ENCODE results near the gene JAGN1.
"Not testable (repeated sequence)": the region's sequence is repeated elsewhere in the genome, so short reads cannot be mapped to it uniquely, and the experiment has no call there.

Gene JAGN1

DNA sequence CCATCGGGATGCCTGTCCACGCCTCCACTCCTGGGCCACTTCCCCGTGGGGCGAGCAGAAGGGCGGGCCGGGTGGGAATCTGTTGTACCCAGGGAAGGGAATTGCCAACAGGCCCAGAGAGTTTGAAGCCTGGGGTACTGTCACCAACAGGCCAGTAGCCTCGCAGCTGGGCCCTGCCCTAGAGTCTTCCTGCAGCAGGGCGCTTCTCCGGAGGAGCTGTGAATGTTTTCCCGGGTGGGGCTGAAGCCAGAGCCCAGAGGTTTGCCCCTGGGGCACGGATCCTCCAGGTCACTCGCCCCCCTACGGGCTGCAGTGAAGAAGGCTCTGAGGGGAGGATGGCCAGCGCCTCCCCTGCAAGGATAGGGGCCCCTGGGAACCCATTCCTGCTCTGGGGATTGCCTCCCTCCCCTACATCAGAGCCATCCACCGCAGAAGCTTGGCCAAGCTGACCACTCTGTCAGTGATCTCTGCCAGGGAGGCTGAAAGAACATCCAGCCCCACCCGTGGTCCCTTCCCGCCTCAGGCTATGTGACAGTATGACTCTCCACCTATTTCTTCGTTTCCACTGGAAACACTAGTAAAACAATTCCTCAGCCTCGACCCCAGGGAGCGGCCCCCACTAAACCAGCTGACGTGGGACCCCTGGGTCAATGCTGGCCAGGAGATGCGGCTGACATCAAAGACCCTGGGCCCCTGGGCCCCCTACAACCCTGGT lies 27.2 kb upstream of the JAGN1 start:
- Histone ChIP-seq H3K9me3 (ENCODE audit: control insufficient read depth, insufficient read depth, low read length) (no peaks in the 10 kb centered on the region), H3K79me2 (ENCODE audit: control insufficient read depth, low read length) (no peaks in the 10 kb centered on the region), H3K4me3 (ENCODE audit: low read length) (no peak overlapping the region), H4K20me1 (ENCODE audit: control insufficient read depth, insufficient read depth, low read depth, low read length) (no peaks in the 10 kb centered on the region), H3K4me2 (ENCODE audit: low read length) (no peak overlapping the region), H3K27me3 (ENCODE audit: control insufficient read depth, low read length) (peaks cover 7% of the 10 kb centered on the region), H3K36me3 (ENCODE audit: control insufficient read depth, low read length) (no peaks in the 10 kb centered on the region), H3K4me1 (ENCODE audit: control insufficient read depth, low read length) (no peaks in the 10 kb centered on the region), H3K9me2 (replicated peaks; ENCODE audit: control insufficient read depth, low read length) (no peaks in the 10 kb centered on the region), H3F3A (ENCODE audit: control insufficient read depth, insufficient read depth) (no peaks in the 10 kb centered on the region), H3K27ac (ENCODE audit: low read depth, low read length) (no peak overlapping the region)
- TF ChIP-seq, protein P1, sequence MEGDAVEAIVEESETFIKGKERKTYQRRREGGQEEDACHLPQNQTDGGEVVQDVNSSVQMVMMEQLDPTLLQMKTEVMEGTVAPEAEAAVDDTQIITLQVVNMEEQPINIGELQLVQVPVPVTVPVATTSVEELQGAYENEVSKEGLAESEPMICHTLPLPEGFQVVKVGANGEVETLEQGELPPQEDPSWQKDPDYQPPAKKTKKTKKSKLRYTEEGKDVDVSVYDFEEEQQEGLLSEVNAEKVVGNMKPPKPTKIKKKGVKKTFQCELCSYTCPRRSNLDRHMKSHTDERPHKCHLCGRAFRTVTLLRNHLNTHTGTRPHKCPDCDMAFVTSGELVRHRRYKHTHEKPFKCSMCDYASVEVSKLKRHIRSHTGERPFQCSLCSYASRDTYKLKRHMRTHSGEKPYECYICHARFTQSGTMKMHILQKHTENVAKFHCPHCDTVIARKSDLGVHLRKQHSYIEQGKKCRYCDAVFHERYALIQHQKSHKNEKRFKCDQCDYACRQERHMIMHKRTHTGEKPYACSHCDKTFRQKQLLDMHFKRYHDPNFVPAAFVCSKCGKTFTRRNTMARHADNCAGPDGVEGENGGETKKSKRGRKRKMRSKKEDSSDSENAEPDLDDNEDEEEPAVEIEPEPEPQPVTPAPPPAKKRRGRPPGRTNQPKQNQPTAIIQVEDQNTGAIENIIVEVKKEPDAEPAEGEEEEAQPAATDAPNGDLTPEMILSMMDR (IDR thresholded peaks at IDR 0.05; ENCODE audit: low read depth, low read length, poor library complexity, severe bottlenecking), result no peak
- no peak for TF ChIP-seq EZH2phosphoT487 (IDR thresholded peaks at IDR 0.05; ENCODE audit: borderline replicate concordance, low read length)

DNA sequence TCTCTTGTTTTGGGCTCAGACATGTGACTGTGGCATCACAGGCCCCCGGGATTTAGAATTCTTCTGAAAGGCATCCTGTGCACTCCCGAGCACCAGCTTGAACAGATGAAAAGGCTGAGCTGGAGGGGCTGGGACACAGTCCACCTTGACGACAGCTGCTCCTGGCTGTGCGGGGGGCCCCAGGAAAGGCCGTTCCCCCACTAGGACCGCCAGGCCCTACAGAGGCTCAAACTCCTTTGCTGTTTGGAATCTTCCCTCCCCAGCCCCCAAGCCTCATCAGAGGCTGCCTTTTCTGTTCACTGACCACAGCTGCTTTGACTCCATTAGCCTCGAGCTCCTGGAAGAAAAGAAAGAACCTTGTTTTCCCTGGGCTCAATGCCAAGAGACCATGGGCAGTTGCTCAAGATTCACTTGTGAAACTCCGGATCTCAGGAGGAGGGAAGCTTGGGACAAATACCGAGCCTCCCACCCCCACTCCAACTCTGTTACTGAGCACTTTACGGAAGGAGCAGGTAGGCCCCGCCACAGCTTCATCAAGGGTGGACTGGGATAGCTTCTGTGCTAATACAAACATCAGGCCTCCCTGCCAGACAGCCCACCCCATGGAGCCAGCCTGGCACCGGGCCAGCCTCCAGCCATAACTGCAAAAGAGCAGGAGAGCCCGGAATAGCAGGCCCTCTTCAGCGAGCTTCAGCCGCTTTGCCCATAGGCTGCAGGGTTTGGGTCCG lies 26.0 kb upstream of the JAGN1 start:
- Histone ChIP-seq H3K9me3 (ENCODE audit: control insufficient read depth, insufficient read depth, low read length) (no peaks in the 10 kb centered on the region), H3K36me3 (ENCODE audit: control insufficient read depth, low read length) (no peaks in the 10 kb centered on the region), H3K79me2 (ENCODE audit: control insufficient read depth, low read length) (no peaks in the 10 kb centered on the region), H3K9me2 (replicated peaks; ENCODE audit: control insufficient read depth, low read length) (no peaks in the 10 kb centered on the region), H3F3A (ENCODE audit: control insufficient read depth, insufficient read depth) (no peaks in the 10 kb centered on the region), H3K4me3 (ENCODE audit: low read length) (no peak overlapping the region), H3K27ac (ENCODE audit: low read depth, low read length) (no peak overlapping the region), H3K4me1 (ENCODE audit: control insufficient read depth, low read length) (no peaks in the 10 kb centered on the region), H4K20me1 (ENCODE audit: control insufficient read depth, insufficient read depth, low read depth, low read length) (no peaks in the 10 kb centered on the region), H3K4me2 (ENCODE audit: low read length) (no peak overlapping the region), H3K27me3 (ENCODE audit: control insufficient read depth, low read length) (peaks cover 7% of the 10 kb centered on the region)
- no peak for TF ChIP-seq EZH2phosphoT487 (IDR thresholded peaks at IDR 0.05; ENCODE audit: borderline replicate concordance, low read length)
- TF ChIP-seq, protein P1 (IDR thresholded peaks at IDR 0.05; ENCODE audit: low read depth, low read length, poor library complexity, severe bottlenecking), result no peak

DNA sequence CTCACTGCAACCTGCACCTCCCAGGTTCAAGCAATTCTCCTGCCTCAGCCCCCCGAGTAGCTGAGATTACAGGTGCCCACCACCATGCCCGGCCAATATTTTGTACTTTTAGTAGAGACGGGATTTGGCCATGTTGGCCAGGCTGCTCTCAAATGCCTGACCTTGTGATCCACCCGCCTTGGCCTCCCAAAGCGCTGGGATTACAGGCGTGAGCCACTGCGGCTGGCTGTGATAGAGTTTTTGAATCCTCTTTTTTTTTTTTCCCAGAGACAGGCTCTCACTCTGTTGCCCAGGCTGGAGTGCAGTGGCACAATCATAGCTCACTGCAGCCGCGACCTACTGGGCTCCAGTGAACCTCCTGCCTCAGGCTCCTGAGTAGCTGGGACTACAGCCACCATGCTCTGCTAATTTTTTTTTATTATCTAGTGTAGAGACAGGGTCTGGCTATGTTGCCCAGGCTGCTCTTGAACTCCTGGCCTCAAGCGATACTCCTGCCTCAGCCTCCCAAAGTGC lies 25.2 kb upstream of the JAGN1 start:
- not testable (repeated sequence) for H3K36me3 ChIP-seq (ENCODE audit: control insufficient read depth, low read length); H4K20me1 ChIP-seq (ENCODE audit: control insufficient read depth, insufficient read depth, low read depth, low read length); H3K4me2 ChIP-seq (ENCODE audit: low read length); H3K4me3 ChIP-seq (ENCODE audit: low read length); H3K27me3 ChIP-seq (ENCODE audit: control insufficient read depth, low read length); H3F3A ChIP-seq (ENCODE audit: control insufficient read depth, insufficient read depth); H3K79me2 ChIP-seq (ENCODE audit: control insufficient read depth, low read length); H3K27ac ChIP-seq (ENCODE audit: low read depth, low read length); H3K4me1 ChIP-seq (ENCODE audit: control insufficient read depth, low read length); H3K9me2 ChIP-seq (replicated peaks; ENCODE audit: control insufficient read depth, low read length); H3K9me3 ChIP-seq (ENCODE audit: control insufficient read depth, insufficient read depth, low read length)

DNA sequence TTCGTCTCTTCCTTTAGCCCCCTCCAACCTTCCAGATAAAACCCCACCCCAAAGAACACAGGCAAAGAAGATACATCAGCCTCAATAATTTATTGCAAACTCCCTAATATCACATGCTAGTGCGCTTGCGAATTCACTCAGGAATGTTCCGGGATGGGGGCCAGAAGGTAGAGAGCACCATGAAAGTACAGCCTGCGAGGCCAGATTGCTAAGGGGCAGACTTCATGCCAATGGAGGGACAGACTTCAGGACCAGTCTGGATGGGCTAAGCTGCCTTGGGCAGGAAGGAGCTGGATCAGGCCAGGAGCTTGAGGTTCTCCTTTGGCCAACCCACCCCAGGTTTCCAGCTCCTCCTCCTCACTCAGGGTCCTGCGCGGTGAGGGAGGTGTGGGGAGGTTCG lies 23.8 kb upstream of the JAGN1 start:
- TF ChIP-seq, protein P1 (IDR thresholded peaks at IDR 0.05; ENCODE audit: low read depth, low read length, poor library complexity, severe bottlenecking), result no peak
- no peak for TF ChIP-seq EZH2phosphoT487 (IDR thresholded peaks at IDR 0.05; ENCODE audit: borderline replicate concordance, low read length)

More for the DNA sequence above, 23.8 kb upstream of the JAGN1 start:
- Histone ChIP-seq H3K79me2 (ENCODE audit: control insufficient read depth, low read length) (no peaks in the 10 kb centered on the region), H3F3A (ENCODE audit: control insufficient read depth, insufficient read depth) (no peaks in the 10 kb centered on the region), H3K27me3 (ENCODE audit: control insufficient read depth, low read length) (peaks cover 7% of the 10 kb centered on the region), H3K9me2 (replicated peaks; ENCODE audit: control insufficient read depth, low read length) (no peaks in the 10 kb centered on the region), H4K20me1 (ENCODE audit: control insufficient read depth, insufficient read depth, low read depth, low read length) (no peaks in the 10 kb centered on the region), H3K27ac (ENCODE audit: low read depth, low read length) (no peak overlapping the region), H3K36me3 (ENCODE audit: control insufficient read depth, low read length) (no peaks in the 10 kb centered on the region), H3K9me3 (ENCODE audit: control insufficient read depth, insufficient read depth, low read length) (no peaks in the 10 kb centered on the region), H3K4me1 (ENCODE audit: control insufficient read depth, low read length) (no peaks in the 10 kb centered on the region), H3K4me3 (ENCODE audit: low read length) (no peak overlapping the region), H3K4me2 (ENCODE audit: low read length) (no peak overlapping the region)
